Smooth muscle cell (in vitro differentiated cells): ENCODE results near the gene PAIP1. TPM values are rescaled to one million over a fixed set of nuclear protein-coding genes. Genes with fewer than 3 reads are reported as not detected.

ENCODE experiments used
- DNase-seq: peaks from one replicate; lab custom pipeline; 2025; ENCODE audit not compliant: unreplicated experiment; lab: John Stamatoyannopoulos, UW
- H2AFZ ChIP-seq: fragments of 200-600 bp; sonication (generic); 2 replicates; pipeline ENCODE4 v1.6.0; 2016; ENCODE audit warnings: antibody characterized with exemption, low read depth, mild to moderate bottlenecking
- H3F3A ChIP-seq: fragments of 200-600 bp; sonication (generic); 2 replicates; pipeline ENCODE4 v1.6.0; 2017; ENCODE audit warnings: antibody characterized with exemption, low read depth
- H3K27ac ChIP-seq: fragments of 200-600 bp; sonication (generic); 2 replicates; pipeline ENCODE4 v1.5.1; 2016; ENCODE audit warnings: low read depth, mild to moderate bottlenecking
- H3K27me3 ChIP-seq: fragments of 200-600 bp; sonication (generic); 2 replicates; pipeline ENCODE4 v1.6.1; 2016; ENCODE audit warnings: low read depth, mild to moderate bottlenecking
- H3K36me3 ChIP-seq: fragments of 200-600 bp; sonication (generic); 2 replicates; pipeline ENCODE4 v1.5.1; 2016; ENCODE audit warnings: low read depth
- H3K4me1 ChIP-seq: fragments of 200-600 bp; sonication (generic); 2 replicates; pipeline ENCODE4 v1.5.1; 2016; ENCODE audit warnings: low read depth
- H3K4me2 ChIP-seq: fragments of 200-600 bp; sonication (generic); 2 replicates; pipeline ENCODE4 v1.6.0; 2016; ENCODE audit warnings: mild to moderate bottlenecking
- H3K4me3 ChIP-seq: fragments of 200-600 bp; sonication (generic); 2 replicates; pipeline ENCODE4 v1.5.1; 2016; ENCODE audit warnings: mild to moderate bottlenecking
- H3K79me2 ChIP-seq: fragments of 200-600 bp; sonication (generic); 2 replicates; pipeline ENCODE4 v1.6.0; 2016; ENCODE audit warnings: low read depth, mild to moderate bottlenecking
- H3K9ac ChIP-seq: fragments of 200-600 bp; sonication (generic); 2 replicates; pipeline ENCODE4 v1.6.0; 2016; ENCODE audit warnings: low read depth
- H3K9me3 ChIP-seq: fragments of 200-600 bp; sonication (generic); replicated peaks from 2 replicates; pipeline ENCODE4 v1.5.1; 2016; ENCODE audit warnings: low read depth
- H4K20me1 ChIP-seq: fragments of 200-600 bp; sonication (generic); 2 replicates; pipeline ENCODE4 v1.6.0; 2016; ENCODE audit warnings: low read depth
- WGBS: methylation state at CpG from one replicate; pipeline ENCODE4 v1.1.7; 2016; ENCODE audit warnings: low lambda C conversion rate; 5-methylcytosine and 5-hydroxymethylcytosine counted together
- polyA plus RNA-seq: library from polyadenylated mRNA; unstranded; fragments of >200 nt; fragmentation: Nextera tagmentation; extraction: Ambion mirVana; gene quantifications from 2 replicates; pipeline ENCODE4 v1.2.1, GENCODE V29; 2016
- total RNA-seq: library from RNA; depleted of rRNA; stranded (reverse); fragments of >200 nt; gene quantifications from 2 replicates; pipeline ENCODE4 v1.2.3, GENCODE V29; 2014
- TF ChIP-seq, protein P1 (sequence below): fragments of 200-600 bp; sonication (generic); IDR thresholded peaks from 2 replicates; pipeline ENCODE4 v1.5.1; 2017; ENCODE audit warnings: borderline replicate concordance, mild to moderate bottlenecking, antibody characterized with exemption; ENCODE audit not compliant: insufficient read depth, poor library complexity, severe bottlenecking

Gene PAIP1
- total and polyA plus RNA-seq, 2 experiments from 2014 or later = 135 to 137 TPM

- TF ChIP-seq, protein P1, sequence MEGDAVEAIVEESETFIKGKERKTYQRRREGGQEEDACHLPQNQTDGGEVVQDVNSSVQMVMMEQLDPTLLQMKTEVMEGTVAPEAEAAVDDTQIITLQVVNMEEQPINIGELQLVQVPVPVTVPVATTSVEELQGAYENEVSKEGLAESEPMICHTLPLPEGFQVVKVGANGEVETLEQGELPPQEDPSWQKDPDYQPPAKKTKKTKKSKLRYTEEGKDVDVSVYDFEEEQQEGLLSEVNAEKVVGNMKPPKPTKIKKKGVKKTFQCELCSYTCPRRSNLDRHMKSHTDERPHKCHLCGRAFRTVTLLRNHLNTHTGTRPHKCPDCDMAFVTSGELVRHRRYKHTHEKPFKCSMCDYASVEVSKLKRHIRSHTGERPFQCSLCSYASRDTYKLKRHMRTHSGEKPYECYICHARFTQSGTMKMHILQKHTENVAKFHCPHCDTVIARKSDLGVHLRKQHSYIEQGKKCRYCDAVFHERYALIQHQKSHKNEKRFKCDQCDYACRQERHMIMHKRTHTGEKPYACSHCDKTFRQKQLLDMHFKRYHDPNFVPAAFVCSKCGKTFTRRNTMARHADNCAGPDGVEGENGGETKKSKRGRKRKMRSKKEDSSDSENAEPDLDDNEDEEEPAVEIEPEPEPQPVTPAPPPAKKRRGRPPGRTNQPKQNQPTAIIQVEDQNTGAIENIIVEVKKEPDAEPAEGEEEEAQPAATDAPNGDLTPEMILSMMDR = no peak
- H3K4me1 ChIP-seq = peaks cover 36% of the 10 kb centered on the region
- peak; percentile 43 for DNase-seq
Measured at GRCh38 chr5:43555895-43556606, 826 bp downstream of the PAIP1 start.

DNA sequence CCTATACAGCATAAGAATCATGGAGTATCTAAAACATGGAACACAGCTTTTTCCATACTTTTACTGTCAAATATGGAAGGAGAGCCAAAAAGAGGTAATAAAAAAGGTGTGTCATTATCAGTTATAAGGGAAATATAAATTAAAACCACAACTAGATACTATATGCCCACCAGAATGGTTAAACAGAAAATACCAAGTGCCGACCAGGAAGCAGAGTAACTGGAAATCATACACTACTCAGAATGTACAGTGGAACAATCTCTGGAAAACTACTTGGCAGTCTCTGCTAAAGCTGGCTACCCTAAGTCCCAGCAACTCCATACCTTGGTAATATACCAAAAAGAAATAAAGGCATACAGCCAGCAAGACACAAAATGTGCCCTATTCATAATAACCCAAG, 2.4 kb downstream of the PAIP1 start:
- Histone ChIP-seq H3F3A (no peaks in the 10 kb centered on the region), H3K27ac (no peak overlapping the region), H2AFZ (no peak overlapping the region), H4K20me1 (peaks cover 61% of the 10 kb centered on the region), H3K4me2 (peak overlapping the region; percentile 99), H3K79me2 (peaks cover 77% of the 10 kb centered on the region), H3K4me1 (peaks cover 36% of the 10 kb centered on the region), H3K27me3 (no peaks in the 10 kb centered on the region), H3K36me3 (peaks cover 15% of the 10 kb centered on the region), H3K4me3 (peak overlapping the region; percentile 83), H3K9me3 (no peaks in the 10 kb centered on the region), H3K9ac (peak overlapping the region; percentile 97)
- 95% methylated on average over 1 of the region's 1 CpG for WGBS
- TF ChIP-seq, protein P1 = no peak
- no peak for DNase-seq

More at GRCh38 chr5:43555895-43556606, 826 bp downstream of the PAIP1 start:
- H3K27ac ChIP-seq = peak overlapping the region; percentile 87
- H3K36me3 ChIP-seq = peaks cover 15% of the 10 kb centered on the region
- H3K79me2 ChIP-seq = peaks cover 61% of the 10 kb centered on the region
- WGBS = 0% methylated on average over 30 of the region's 44 CpGs
- H3K4me3 ChIP-seq = peak overlapping the region; percentile 83
- peak overlapping the region; percentile 99 for H3K4me2 ChIP-seq
- no peaks in the 10 kb centered on the region for H3K9me3 ChIP-seq
- H2AFZ ChIP-seq = peak overlapping the region; percentile 85
- no peaks in the 10 kb centered on the region for H3F3A ChIP-seq
- peaks cover 46% of the 10 kb centered on the region for H4K20me1 ChIP-seq
- H3K27me3 ChIP-seq = no peaks in the 10 kb centered on the region
- peak overlapping the region; percentile 97 for H3K9ac ChIP-seq

GRCh38 chr5:43553381-43553780, 3.5 kb downstream of the PAIP1 start:
- H3K36me3 ChIP-seq = peaks cover 15% of the 10 kb centered on the region

More at GRCh38 chr5:43553381-43553780, 3.5 kb downstream of the PAIP1 start:
- Histone ChIP-seq H3K27me3 (no peaks in the 10 kb centered on the region), H3K4me2 (peak overlapping the region; percentile 99), H3K4me3 (no peak overlapping the region), H3F3A (no peaks in the 10 kb centered on the region), H3K27ac (peak overlapping the region; percentile 17), H4K20me1 (peaks cover 73% of the 10 kb centered on the region), H2AFZ (no peak overlapping the region), H3K4me1 (peaks cover 36% of the 10 kb centered on the region), H3K9me3 (no peaks in the 10 kb centered on the region), H3K79me2 (peaks cover 86% of the 10 kb centered on the region), H3K9ac (no peak overlapping the region)
- no peak for DNase-seq
- 62% methylated on average over 2 of the region's 2 CpGs for WGBS
- TF ChIP-seq, protein P1 = no peak
